ENCODE results near the gene TNFRSF19. TPM values are rescaled to one million over a fixed set of nuclear protein-coding genes. Genes with fewer than 3 reads are reported as not detected.

Gene TNFRSF19
- total RNA-seq, 1 donor from 2014 or later = not detected

DNA sequence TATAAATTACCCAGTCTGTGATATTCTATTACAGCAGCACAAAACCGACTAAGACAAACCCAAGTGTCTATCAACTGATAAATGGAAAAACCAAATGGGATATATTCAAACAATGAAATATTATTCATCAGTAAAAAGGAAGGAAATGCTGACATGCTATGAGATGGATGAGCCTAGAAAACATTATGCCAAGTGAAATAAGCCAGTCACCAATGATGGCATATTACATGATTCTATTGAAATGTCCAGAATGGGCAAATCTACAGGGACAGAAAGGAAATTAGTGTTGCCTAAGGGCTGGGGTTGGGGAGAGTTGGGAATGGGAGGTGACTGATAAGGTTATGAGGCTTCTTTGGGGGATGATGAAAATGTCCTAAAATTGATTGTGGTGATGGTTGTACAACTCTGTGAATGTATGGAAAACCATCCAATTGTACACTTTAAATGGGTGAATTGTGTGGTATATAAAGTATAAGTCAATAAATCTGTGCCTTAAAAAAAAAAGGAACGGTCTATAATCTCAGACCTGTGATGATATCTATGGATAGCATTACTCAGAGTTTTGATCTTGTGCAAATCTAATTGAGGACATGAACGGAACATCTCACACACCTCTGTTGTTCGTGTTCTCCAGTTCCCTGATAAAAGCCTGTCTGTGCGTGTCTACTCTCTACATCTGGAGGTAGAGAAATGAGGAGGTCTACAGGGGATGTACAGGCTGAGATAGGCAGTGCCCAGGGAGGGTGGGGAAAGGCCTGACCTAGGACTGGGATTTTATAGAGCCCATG lies 49.0 kb downstream of the TNFRSF19 start:
- intact Hi-C loops (cut with micrococcal nuclease) = no loop called here

DNA sequence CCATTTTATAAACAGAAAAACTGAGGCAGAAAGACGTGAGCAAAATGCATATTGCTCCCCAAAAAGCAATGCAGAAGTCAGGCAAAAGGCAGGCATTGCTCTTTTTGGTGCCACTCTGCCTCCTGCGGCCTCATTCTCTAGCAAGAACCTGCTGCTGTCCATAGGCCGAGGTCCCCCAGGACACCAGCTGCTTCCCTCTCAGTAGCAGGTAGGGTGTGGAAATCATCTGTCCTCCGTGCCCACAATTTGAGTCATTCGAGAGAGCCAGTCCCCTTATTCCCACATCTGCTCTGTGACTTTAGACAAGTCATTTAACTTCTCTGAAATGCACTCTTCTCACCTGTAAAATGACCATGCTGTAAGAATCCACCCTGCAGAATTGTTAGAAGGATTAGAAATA lies 50.0 kb downstream of the TNFRSF19 start:
- intact Hi-C loops (cut with micrococcal nuclease) = no loop called here
- H3K4me3 Mint-ChIP-seq = no peak overlapping the region
- peaks cover 15% of the 10 kb centered on the region for H3K27me3 Mint-ChIP-seq
- no peak overlapping the region for H3K27ac Mint-ChIP-seq
- H3K36me3 Mint-ChIP-seq (ENCODE audit: low read depth) = no peaks in the 10 kb centered on the region
- no peak for DNase-seq
- no peaks in the 10 kb centered on the region for H3K4me1 Mint-ChIP-seq
- no peaks in the 10 kb centered on the region for H3K9me3 Mint-ChIP-seq

More for the DNA sequence above, 49.0 kb downstream of the TNFRSF19 start:
- DNase-seq = no peak
- H3K27ac Mint-ChIP-seq = no peak overlapping the region
- H3K9me3 Mint-ChIP-seq = no peaks in the 10 kb centered on the region
- H3K4me1 Mint-ChIP-seq = no peaks in the 10 kb centered on the region
- H3K4me3 Mint-ChIP-seq = no peak overlapping the region
- no peaks in the 10 kb centered on the region for H3K36me3 Mint-ChIP-seq (ENCODE audit: low read depth)
- H3K27me3 Mint-ChIP-seq = peaks cover 15% of the 10 kb centered on the region

DNA sequence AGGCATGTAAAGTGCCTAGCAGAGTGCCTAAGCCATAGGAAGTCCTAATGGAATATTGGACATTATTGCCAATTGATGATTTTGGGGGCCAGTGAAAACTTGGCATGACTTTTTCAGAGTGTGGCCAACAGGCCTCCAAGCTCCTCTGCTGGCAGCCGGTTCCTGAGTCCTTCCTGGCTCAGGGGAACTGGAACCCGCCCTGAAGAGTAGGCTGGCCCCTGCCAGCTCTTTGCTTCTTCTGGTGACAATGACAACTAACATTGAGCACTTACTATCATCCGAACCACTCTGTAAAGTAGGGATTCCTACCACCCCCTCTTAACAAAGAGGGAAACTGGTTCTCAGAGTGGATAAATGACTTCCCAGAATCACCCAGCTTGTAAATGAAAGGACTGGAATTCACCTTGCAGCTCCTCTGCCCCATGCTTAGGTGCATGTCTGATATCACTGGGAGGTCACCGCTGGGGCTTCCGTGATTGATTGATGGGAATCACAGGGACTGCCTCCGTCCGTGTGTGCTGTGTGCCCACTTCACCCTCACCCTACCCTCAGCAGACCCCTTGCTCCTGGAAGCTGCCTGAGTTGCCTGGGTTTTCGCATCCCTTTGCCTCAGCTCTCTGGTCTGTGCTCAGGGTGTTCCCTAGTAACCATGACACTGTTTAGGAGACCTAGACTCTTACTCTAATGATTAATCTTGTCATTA lies 50.6 kb downstream of the TNFRSF19 start:
- intact Hi-C loops (cut with micrococcal nuclease) = no loop called here
- Mint-ChIP-seq H3K27me3 (peaks cover 15% of the 10 kb centered on the region), H3K36me3 (ENCODE audit: low read depth) (no peaks in the 10 kb centered on the region), H3K4me3 (no peak overlapping the region), H3K27ac (no peak overlapping the region), H3K9me3 (no peaks in the 10 kb centered on the region), H3K4me1 (no peaks in the 10 kb centered on the region)
- DNase-seq = no peak

GRCh38 chr13:23621316-23621645 lies 51.1 kb downstream of the TNFRSF19 start:
- no peak overlapping the region for H3K4me3 Mint-ChIP-seq
- H3K27me3 Mint-ChIP-seq = peaks cover 17% of the 10 kb centered on the region
- H3K4me1 Mint-ChIP-seq = no peaks in the 10 kb centered on the region
- no peak overlapping the region for H3K27ac Mint-ChIP-seq
- intact Hi-C loops (cut with micrococcal nuclease) = no loop called here
- no peaks in the 10 kb centered on the region for H3K9me3 Mint-ChIP-seq
- no peaks in the 10 kb centered on the region for H3K36me3 Mint-ChIP-seq (ENCODE audit: low read depth)
- no peak for DNase-seq

- H3K4me3 Mint-ChIP-seq = no peak overlapping the region
- H3K27me3 Mint-ChIP-seq = peaks cover 10% of the 10 kb centered on the region
- intact Hi-C loops (cut with micrococcal nuclease) = no loop called here
- H3K36me3 Mint-ChIP-seq (ENCODE audit: low read depth) = no peaks in the 10 kb centered on the region
- no peak for DNase-seq
- H3K27ac Mint-ChIP-seq = no peak overlapping the region
- no peaks in the 10 kb centered on the region for H3K4me1 Mint-ChIP-seq
- H3K9me3 Mint-ChIP-seq = no peaks in the 10 kb centered on the region
These were observed 52.8 kb downstream of the TNFRSF19 start for GRCh38 chr13:23622985-23623384.

- Mint-ChIP-seq H3K27ac (no peak overlapping the region), H3K27me3 (peaks cover 10% of the 10 kb centered on the region), H3K4me3 (no peak overlapping the region), H3K4me1 (no peaks in the 10 kb centered on the region), H3K36me3 (ENCODE audit: low read depth) (no peaks in the 10 kb centered on the region), H3K9me3 (no peaks in the 10 kb centered on the region)
- DNase-seq = no peak
- intact Hi-C loops (cut with micrococcal nuclease) = no loop called here
These were observed 53.2 kb downstream of the TNFRSF19 start for GRCh38 chr13:23623394-23623793.

GRCh38 chr13:23626700-23627099 lies 56.5 kb downstream of the TNFRSF19 start:
- no peak for DNase-seq
- Mint-ChIP-seq H3K27me3 (peaks cover 9% of the 10 kb centered on the region), H3K4me3 (no peak overlapping the region), H3K27ac (no peak overlapping the region), H3K9me3 (no peaks in the 10 kb centered on the region), H3K36me3 (ENCODE audit: low read depth) (no peaks in the 10 kb centered on the region), H3K4me1 (no peaks in the 10 kb centered on the region)
- intact Hi-C loops (cut with micrococcal nuclease) = no loop called here

DNA sequence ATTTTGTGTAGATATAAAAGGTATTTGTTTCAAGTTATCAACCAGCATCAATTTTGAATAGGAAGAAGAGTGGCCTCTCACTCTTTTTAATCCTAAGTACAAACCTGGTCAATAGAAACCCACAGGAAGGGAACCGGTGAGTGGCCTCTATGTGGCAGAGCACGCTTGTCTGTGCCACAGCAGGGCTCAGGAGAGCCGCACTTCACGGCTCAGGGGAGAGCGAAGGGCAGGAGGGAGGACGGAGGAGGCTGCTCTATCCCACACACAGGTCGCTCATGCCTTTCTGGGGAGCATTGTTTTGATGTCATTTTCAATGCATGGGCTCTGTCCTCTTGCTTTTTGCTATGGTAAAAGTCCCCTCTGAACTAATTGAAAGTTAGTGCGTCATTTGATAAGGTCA lies 57.2 kb downstream of the TNFRSF19 start:
- Mint-ChIP-seq H3K4me3 (no peak overlapping the region), H3K27ac (no peak overlapping the region), H3K9me3 (no peaks in the 10 kb centered on the region), H3K4me1 (no peaks in the 10 kb centered on the region), H3K27me3 (peaks cover 9% of the 10 kb centered on the region), H3K36me3 (ENCODE audit: low read depth) (no peaks in the 10 kb centered on the region)
- intact Hi-C loops (cut with micrococcal nuclease) = no loop called here
- no peak for DNase-seq

DNA sequence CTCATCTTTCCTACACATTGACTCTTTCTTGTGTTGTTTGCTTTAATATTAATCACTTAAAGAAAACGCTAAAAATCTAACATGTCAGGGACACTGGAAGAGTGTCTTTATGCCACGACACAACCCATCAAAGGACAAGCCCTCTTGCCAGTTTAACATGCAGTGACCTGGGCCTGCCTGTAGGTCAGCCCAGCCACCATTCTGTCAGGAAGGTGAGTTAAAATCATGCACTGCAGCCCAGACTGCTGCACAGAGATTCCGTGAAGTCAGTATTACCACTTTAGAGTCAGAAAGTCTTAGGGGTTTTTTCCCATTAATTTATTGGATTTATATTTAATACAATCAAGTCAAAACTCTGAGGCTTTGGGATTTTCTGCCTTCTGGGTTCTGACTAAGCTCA lies 58.0 kb downstream of the TNFRSF19 start:
- intact Hi-C loops (cut with micrococcal nuclease) = no loop called here
- peaks cover 8% of the 10 kb centered on the region for H3K27me3 Mint-ChIP-seq
- H3K9me3 Mint-ChIP-seq = no peaks in the 10 kb centered on the region
- no peaks in the 10 kb centered on the region for H3K36me3 Mint-ChIP-seq (ENCODE audit: low read depth)
- H3K27ac Mint-ChIP-seq = no peak overlapping the region
- no peaks in the 10 kb centered on the region for H3K4me1 Mint-ChIP-seq
- no peak for DNase-seq
- H3K4me3 Mint-ChIP-seq = no peak overlapping the region

DNA sequence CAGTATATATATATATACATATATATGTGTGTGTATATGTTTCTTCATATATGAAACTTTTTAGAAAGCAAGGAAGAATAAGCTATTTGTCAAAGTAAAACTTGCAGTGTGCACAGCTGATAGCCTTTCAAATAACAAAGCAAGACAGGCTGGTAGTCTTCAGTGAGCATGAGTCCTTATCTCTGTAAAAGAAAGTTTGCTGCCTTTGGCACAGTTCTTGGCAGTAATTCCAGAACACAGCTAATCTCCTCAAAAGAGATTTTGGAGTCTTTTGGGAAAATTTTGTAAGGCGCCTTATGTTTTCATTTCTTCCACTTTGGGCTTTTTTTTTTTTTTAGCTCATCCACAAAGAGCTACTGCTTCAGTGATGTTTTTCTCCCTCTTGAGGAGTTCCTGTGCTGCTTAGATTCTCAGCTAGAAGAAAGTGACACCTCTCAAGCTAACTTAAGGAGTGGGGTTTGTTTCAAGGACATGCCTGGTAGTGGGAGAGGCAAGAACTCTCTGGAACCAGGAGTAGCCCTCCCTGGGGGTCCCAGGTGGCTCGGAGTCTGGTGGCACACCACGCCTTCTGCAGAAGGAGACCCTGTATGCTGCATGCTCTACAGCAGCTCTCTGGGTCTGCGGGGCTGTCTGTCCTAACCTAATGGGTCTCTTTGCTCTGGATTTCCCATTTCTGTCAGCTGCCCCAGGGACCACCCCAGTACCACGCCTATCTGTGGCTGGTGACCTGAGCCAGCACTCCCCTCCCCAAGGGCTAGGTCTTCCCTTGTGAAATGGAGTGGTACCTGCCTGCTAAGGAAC lies 58.8 kb downstream of the TNFRSF19 start:
- H3K27ac Mint-ChIP-seq = no peak overlapping the region
- intact Hi-C loops (cut with micrococcal nuclease) = no loop called here
- H3K4me1 Mint-ChIP-seq = no peaks in the 10 kb centered on the region
- peaks cover 6% of the 10 kb centered on the region for H3K27me3 Mint-ChIP-seq
- no peak for DNase-seq
- no peak overlapping the region for H3K4me3 Mint-ChIP-seq
- no peaks in the 10 kb centered on the region for H3K36me3 Mint-ChIP-seq (ENCODE audit: low read depth)
- no peaks in the 10 kb centered on the region for H3K9me3 Mint-ChIP-seq

DNA sequence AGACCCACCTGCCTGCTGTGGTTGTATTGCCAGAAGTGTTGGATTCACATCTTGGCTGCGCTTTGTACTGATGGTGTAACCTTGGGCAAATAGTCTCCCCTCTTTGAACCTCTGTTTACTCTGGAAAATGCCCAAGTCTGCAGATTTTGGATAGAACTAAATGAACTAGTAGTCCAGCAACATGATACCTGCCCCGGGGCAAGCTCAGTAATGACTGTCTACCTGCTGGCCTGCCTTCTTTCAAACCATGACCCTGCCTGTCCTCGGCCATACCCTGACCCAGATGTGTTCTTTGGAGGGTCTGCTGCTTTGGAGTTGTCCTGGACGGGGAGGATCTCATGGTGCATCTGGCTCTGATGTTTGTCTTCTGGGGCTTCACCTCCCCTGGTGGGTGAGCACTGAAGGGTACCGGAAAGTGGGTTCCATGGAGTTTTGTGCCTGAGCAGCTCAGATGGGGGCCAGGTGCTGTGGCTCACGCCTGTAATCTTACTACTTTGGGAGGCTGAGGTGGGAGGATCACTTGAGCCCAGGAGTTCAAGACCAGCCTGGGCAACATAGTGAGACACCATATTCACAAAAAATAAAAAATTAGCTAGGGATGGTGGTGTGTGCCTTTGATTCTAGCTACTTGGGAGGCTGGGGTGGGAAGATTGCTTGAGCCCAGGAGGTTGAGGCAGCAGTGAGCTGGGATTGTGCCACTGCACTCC lies 59.5 kb downstream of the TNFRSF19 start:
- Mint-ChIP-seq H3K27ac (no peak overlapping the region), H3K9me3 (no peaks in the 10 kb centered on the region), H3K4me3 (no peak overlapping the region), H3K36me3 (ENCODE audit: low read depth) (no peaks in the 10 kb centered on the region), H3K27me3 (peaks cover 6% of the 10 kb centered on the region), H3K4me1 (no peaks in the 10 kb centered on the region)
- no peak for DNase-seq
- intact Hi-C loops (cut with micrococcal nuclease) = no loop called here

DNA sequence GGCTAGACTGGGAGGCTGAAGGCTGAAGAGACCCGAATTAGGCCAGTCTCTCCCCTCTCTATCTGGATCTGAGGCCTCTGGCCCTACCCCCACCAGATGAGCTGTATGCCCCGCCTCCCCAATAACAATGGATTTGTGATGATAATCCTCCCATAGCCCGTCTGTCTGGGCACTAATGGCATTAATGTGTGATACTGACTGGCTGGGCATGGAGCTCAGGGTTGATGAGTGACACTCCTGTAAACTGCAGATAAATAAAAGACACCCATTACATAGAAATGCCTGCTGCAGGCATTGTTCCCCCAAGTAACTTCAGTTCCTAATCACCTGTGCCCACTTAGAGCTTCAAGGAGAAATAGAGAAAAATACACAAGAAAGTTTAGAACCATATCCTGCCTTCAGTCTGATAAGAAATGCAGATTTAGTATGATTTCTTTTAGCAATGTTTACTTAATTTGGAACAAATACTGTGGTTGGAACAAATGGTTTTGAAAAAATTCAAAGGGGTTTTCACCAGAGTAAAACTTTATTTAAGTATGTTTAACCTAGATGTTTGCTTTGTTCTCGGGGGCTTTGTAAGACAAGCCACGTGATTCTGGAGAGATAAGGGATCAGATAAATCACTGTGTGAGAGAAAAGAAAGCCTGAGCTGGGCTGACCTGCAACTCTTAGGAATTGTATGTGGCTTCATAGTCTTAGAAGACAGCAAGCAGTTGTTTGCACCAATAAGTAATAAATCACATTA lies 60.3 kb downstream of the TNFRSF19 start:
- Mint-ChIP-seq H3K9me3 (no peaks in the 10 kb centered on the region), H3K27ac (no peak overlapping the region), H3K27me3 (peaks cover 6% of the 10 kb centered on the region), H3K4me1 (no peaks in the 10 kb centered on the region), H3K4me3 (no peak overlapping the region), H3K36me3 (ENCODE audit: low read depth) (no peaks in the 10 kb centered on the region)
- intact Hi-C loops (cut with micrococcal nuclease) = no loop called here
- DNase-seq = peak; percentile 18

GRCh38 chr13:23631311-23632047 lies 61.3 kb downstream of the TNFRSF19 start:
- Mint-ChIP-seq H3K27ac (no peak overlapping the region), H3K4me3 (no peak overlapping the region), H3K27me3 (peaks cover 4% of the 10 kb centered on the region), H3K9me3 (no peaks in the 10 kb centered on the region), H3K4me1 (no peaks in the 10 kb centered on the region), H3K36me3 (ENCODE audit: low read depth) (no peaks in the 10 kb centered on the region)
- intact Hi-C loops (cut with micrococcal nuclease) = no loop called here
- no peak for DNase-seq
